ENCODE measurements around the gene CUL5.

GRCh38 chr11:108121274-108122155 lies 112.8 kb downstream of the CUL5 start, which contains the start of gene ACAT1:
- TF ChIP-seq POLR2AphosphoS5 (IDR thresholded peaks at IDR 0.05; ENCODE audit: low read depth, low read length) (peak; percentile 86), EP300 (IDR thresholded peaks at IDR 0.05; ENCODE audit: borderline replicate concordance in 1 of 2, low read depth in 2 of 2, low read length in 2 of 2) (no peak)
